HEK293 (cell line): ENCODE results near the gene STX1B.

Experiments used
- GFI1B ChIP-seq: fragments of 450-650 bp; formaldehyde crosslinking; IDR thresholded peaks from 2 replicates; pipeline ENCODE4 v1.5.1; 2016; ENCODE audit warnings: missing biosample characterization, missing genetic modification characterization
- OSR2 ChIP-seq: fragments of 450-650 bp; formaldehyde crosslinking; IDR thresholded peaks from 2 replicates; pipeline ENCODE4 v1.5.1; 2016; ENCODE audit warnings: missing biosample characterization, missing genetic modification characterization
- ZBTB10 ChIP-seq: fragments of 450-650 bp; formaldehyde crosslinking; IDR thresholded peaks from 2 replicates; pipeline ENCODE4 v1.5.1; 2016; ENCODE audit warnings: missing biosample characterization, missing genetic modification characterization
- ZFP3 ChIP-seq: fragments of 450-650 bp; formaldehyde crosslinking; IDR thresholded peaks from 2 replicates; pipeline ENCODE4 v1.5.1; 2016; ENCODE audit warnings: low read depth, missing biosample characterization, missing genetic modification characterization
- ZFP69B ChIP-seq: fragments of 450-650 bp; formaldehyde crosslinking; IDR thresholded peaks from 2 replicates; pipeline ENCODE4 v1.5.1; 2016; ENCODE audit warnings: missing biosample characterization, missing genetic modification characterization
- ZNF10 ChIP-seq: fragments of 450-650 bp; formaldehyde crosslinking; IDR thresholded peaks from 2 replicates; pipeline ENCODE4 v1.5.1; 2017; ENCODE audit warnings: missing biosample characterization, missing genetic modification characterization
- ZNF16 ChIP-seq: fragments of 450-650 bp; formaldehyde crosslinking; IDR thresholded peaks from 2 replicates; pipeline ENCODE4 v1.5.1; 2016; ENCODE audit warnings: low read depth, missing biosample characterization, missing genetic modification characterization
- ZNF174 ChIP-seq: fragments of 450-650 bp; formaldehyde crosslinking; IDR thresholded peaks from 2 replicates; pipeline ENCODE4 v1.5.0; 2017; ENCODE audit warnings: missing biosample characterization, mild to moderate bottlenecking, missing genetic modification characterization
- ZNF184 ChIP-seq: fragments of 450-650 bp; IDR thresholded peaks from 2 replicates; pipeline ENCODE4 v1.5.1; 2018; ENCODE audit warnings: missing biosample characterization, mild to moderate bottlenecking, missing genetic modification characterization
- ZNF354C ChIP-seq: fragments of 450-650 bp; formaldehyde crosslinking; IDR thresholded peaks from 2 replicates; pipeline ENCODE4 v1.5.1; 2016; ENCODE audit warnings: missing biosample characterization, missing genetic modification characterization, low read depth, borderline replicate concordance
- ZNF416 ChIP-seq: fragments of 450-650 bp; formaldehyde crosslinking; IDR thresholded peaks from 2 replicates; pipeline ENCODE4 v1.5.1; 2016; ENCODE audit warnings: missing biosample characterization, missing genetic modification characterization
- ZNF423 ChIP-seq: fragments of 450-650 bp; formaldehyde crosslinking; IDR thresholded peaks from 2 replicates; pipeline ENCODE4 v1.5.1; 2016; ENCODE audit warnings: missing biosample characterization, missing genetic modification characterization
- ZNF548 ChIP-seq: fragments of 450-650 bp; formaldehyde crosslinking; IDR thresholded peaks from 2 replicates; pipeline ENCODE4 v1.5.1; 2016; ENCODE audit warnings: missing biosample characterization, missing genetic modification characterization
- ZNF571 ChIP-seq: fragments of 450-650 bp; formaldehyde crosslinking; IDR thresholded peaks from 2 replicates; pipeline ENCODE4 v1.5.0; 2017; ENCODE audit warnings: missing biosample characterization, missing genetic modification characterization
- ZNF677 ChIP-seq: fragments of 450-650 bp; IDR thresholded peaks from 2 replicates; pipeline ENCODE4 v1.5.0; 2018; ENCODE audit warnings: missing biosample characterization, mild to moderate bottlenecking, missing genetic modification characterization, moderate library complexity
- ZSCAN16 ChIP-seq: fragments of 450-650 bp; formaldehyde crosslinking; IDR thresholded peaks from 2 replicates; pipeline ENCODE4 v1.5.1; 2016; ENCODE audit warnings: missing biosample characterization, missing genetic modification characterization
- TF ChIP-seq, protein P1 (sequence below): fragments of 450-650 bp; formaldehyde crosslinking; IDR thresholded peaks from 2 replicates; pipeline ENCODE4 v1.5.1; 2016; ENCODE audit warnings: missing biosample characterization, missing genetic modification characterization
- TF ChIP-seq, protein P2 (sequence below): fragments of 450-650 bp; formaldehyde crosslinking; IDR thresholded peaks from 2 replicates; pipeline ENCODE4 v1.5.1; 2016; ENCODE audit warnings: missing biosample characterization, missing genetic modification characterization
- TF ChIP-seq, protein P3 (sequence below): fragments of 450-650 bp; formaldehyde crosslinking; IDR thresholded peaks from 2 replicates; pipeline ENCODE4 v1.5.1; 2016; ENCODE audit warnings: missing biosample characterization, missing genetic modification characterization, borderline replicate concordance
- TF ChIP-seq, protein P4 (sequence below): fragments of 450-650 bp; formaldehyde crosslinking; IDR thresholded peaks from 2 replicates; pipeline ENCODE4 v1.5.1; 2017; ENCODE audit warnings: missing biosample characterization, mild to moderate bottlenecking, missing genetic modification characterization, moderate library complexity
- TF ChIP-seq, protein P5 (sequence below): fragments of 450-650 bp; formaldehyde crosslinking; optimal IDR thresholded peaks from 2 replicates; pipeline ENCODE3; 2016; ENCODE audit warnings: missing biosample characterization, mild to moderate bottlenecking, missing genetic modification characterization
- TF ChIP-seq, protein P6 (sequence below): fragments of 450-650 bp; formaldehyde crosslinking; IDR thresholded peaks from 2 replicates; pipeline ENCODE4 v1.5.1; 2016; ENCODE audit warnings: missing biosample characterization, missing genetic modification characterization, borderline replicate concordance

The STX1B gene

GRCh38 chr16:30998852-30999761 is 11.3 kb downstream of the STX1B start (continued):
- TF ChIP-seq, protein P1, sequence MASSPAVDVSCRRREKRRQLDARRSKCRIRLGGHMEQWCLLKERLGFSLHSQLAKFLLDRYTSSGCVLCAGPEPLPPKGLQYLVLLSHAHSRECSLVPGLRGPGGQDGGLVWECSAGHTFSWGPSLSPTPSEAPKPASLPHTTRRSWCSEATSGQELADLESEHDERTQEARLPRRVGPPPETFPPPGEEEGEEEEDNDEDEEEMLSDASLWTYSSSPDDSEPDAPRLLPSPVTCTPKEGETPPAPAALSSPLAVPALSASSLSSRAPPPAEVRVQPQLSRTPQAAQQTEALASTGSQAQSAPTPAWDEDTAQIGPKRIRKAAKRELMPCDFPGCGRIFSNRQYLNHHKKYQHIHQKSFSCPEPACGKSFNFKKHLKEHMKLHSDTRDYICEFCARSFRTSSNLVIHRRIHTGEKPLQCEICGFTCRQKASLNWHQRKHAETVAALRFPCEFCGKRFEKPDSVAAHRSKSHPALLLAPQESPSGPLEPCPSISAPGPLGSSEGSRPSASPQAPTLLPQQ (tag by site-specific recombination), result peak; percentile 86
- TF ChIP-seq, protein P2, sequence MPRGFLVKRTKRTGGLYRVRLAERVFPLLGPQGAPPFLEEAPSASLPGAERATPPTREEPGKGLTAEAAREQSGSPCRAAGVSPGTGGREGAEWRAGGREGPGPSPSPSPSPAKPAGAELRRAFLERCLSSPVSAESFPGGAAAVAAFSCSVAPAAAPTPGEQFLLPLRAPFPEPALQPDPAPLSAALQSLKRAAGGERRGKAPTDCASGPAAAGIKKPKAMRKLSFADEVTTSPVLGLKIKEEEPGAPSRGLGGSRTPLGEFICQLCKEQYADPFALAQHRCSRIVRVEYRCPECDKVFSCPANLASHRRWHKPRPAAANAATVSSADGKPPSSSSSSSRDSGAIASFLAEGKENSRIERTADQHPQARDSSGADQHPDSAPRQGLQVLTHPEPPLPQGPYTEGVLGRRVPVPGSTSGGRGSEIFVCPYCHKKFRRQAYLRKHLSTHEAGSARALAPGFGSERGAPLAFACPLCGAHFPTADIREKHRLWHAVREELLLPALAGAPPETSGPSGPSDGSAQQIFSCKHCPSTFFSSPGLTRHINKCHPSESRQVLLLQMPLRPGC (tag by site-specific recombination), result no peak
- TF ChIP-seq ZFP69B (tag by site-specific recombination), result peak; percentile 50; the same call in 1 of the 2 replicates
- TF ChIP-seq ZNF184 (tag by site-specific recombination), result no peak
- TF ChIP-seq ZSCAN16 (tag by site-specific recombination), result no peak
- TF ChIP-seq, protein P3, sequence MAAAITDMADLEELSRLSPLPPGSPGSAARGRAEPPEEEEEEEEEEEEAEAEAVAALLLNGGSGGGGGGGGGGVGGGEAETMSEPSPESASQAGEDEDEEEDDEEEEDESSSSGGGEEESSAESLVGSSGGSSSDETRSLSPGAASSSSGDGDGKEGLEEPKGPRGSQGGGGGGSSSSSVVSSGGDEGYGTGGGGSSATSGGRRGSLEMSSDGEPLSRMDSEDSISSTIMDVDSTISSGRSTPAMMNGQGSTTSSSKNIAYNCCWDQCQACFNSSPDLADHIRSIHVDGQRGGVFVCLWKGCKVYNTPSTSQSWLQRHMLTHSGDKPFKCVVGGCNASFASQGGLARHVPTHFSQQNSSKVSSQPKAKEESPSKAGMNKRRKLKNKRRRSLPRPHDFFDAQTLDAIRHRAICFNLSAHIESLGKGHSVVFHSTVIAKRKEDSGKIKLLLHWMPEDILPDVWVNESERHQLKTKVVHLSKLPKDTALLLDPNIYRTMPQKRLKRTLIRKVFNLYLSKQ (tag by site-specific recombination), result no peak
- no peak for TF ChIP-seq ZNF174
- no peak for TF ChIP-seq ZNF416 (tag by site-specific recombination)
- no peak for TF ChIP-seq ZBTB10
- TF ChIP-seq OSR2, result no peak
- TF ChIP-seq, protein P4, sequence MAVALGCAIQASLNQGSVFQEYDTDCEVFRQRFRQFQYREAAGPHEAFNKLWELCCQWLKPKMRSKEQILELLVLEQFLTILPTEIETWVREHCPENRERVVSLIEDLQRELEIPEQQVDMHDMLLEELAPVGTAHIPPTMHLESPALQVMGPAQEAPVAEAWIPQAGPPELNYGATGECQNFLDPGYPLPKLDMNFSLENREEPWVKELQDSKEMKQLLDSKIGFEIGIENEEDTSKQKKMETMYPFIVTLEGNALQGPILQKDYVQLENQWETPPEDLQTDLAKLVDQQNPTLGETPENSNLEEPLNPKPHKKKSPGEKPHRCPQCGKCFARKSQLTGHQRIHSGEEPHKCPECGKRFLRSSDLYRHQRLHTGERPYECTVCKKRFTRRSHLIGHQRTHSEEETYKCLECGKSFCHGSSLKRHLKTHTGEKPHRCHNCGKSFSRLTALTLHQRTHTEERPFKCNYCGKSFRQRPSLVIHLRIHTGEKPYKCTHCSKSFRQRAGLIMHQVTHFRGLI, result no peak
- no peak for TF ChIP-seq ZFP3
- no peak for TF ChIP-seq ZNF10 (tag by site-specific recombination)
- TF ChIP-seq, protein P5, sequence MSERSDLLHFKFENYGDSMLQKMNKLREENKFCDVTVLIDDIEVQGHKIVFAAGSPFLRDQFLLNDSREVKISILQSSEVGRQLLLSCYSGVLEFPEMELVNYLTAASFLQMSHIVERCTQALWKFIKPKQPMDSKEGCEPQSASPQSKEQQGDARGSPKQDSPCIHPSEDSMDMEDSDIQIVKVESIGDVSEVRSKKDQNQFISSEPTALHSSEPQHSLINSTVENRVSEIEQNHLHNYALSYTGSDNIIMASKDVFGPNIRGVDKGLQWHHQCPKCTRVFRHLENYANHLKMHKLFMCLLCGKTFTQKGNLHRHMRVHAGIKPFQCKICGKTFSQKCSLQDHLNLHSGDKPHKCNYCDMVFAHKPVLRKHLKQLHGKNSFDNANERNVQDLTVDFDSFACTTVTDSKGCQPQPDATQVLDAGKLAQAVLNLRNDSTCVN (tag by site-specific recombination), result no peak
- no peak for TF ChIP-seq GFI1B (tag by site-specific recombination)
- TF ChIP-seq ZNF677 (tag by site-specific recombination), result no peak
- TF ChIP-seq, protein P6, sequence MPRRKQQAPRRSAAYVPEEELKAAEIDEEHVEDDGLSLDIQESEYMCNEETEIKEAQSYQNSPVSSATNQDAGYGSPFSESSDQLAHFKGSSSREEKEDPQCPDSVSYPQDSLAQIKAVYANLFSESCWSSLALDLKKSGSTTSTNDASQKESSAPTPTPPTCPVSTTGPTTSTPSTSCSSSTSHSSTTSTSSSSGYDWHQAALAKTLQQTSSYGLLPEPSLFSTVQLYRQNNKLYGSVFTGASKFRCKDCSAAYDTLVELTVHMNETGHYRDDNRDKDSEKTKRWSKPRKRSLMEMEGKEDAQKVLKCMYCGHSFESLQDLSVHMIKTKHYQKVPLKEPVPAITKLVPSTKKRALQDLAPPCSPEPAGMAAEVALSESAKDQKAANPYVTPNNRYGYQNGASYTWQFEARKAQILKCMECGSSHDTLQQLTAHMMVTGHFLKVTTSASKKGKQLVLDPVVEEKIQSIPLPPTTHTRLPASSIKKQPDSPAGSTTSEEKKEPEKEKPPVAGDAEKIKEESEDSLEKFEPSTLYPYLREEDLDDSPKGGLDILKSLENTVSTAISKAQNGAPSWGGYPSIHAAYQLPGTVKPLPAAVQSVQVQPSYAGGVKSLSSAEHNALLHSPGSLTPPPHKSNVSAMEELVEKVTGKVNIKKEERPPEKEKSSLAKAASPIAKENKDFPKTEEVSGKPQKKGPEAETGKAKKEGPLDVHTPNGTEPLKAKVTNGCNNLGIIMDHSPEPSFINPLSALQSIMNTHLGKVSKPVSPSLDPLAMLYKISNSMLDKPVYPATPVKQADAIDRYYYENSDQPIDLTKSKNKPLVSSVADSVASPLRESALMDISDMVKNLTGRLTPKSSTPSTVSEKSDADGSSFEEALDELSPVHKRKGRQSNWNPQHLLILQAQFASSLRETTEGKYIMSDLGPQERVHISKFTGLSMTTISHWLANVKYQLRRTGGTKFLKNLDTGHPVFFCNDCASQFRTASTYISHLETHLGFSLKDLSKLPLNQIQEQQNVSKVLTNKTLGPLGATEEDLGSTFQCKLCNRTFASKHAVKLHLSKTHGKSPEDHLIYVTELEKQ, result no peak
- TF ChIP-seq ZNF548 (tag by site-specific recombination), result no peak
- TF ChIP-seq ZNF354C, result no peak
- TF ChIP-seq ZNF571 (tag by site-specific recombination), result no peak
- no peak for TF ChIP-seq ZNF423
- no peak for TF ChIP-seq ZNF16 (tag by site-specific recombination)
